ENCODE data around the gene DNM2. TPM values are rescaled to one million over a fixed set of nuclear protein-coding genes. Genes with fewer than 3 reads are reported as not detected.

DNM2 gene
- total and polyA plus RNA-seq, 2 of the 13 experiments (the other 11 are each of a cell fraction or from before 2014, with no cell fraction given), result 41.7 to 59.8 TPM

DNA sequence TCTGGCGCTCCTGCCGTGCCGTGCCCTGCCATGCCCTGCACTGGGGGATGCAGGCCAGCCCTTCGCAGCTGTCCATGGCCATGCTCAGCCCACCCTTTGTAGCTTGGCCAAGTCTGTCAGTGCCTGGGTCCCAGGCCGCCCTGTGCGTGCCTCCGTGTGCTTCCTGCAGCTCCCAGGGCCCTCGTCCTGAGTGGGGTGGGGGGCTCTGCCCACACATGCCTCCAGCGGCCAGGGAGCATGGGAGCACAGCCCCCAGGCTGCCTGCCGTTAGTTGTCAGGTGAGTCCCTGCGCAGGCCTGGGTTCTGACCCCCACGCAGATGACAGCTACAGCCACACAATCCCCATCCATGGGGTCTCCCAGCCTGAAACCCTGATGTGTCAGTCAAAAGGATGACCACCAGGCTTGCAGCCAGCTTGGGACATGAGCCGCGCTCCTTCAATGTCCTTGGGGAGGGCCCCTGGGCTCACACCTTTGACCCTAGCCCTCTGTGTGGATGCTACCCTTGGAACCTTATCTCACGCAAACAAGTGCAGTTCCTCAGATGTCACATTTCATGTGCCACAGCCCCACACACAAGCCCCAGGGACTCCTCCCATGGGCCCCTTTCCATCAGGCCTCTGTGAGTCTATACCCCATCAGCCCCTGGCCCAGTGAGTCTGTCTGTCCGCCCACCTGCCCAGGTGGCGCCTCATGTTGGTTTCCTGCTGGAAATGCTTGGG lies 93.7 kb downstream of the DNM2 start (continued):
- TF ChIP-seq MED8 (CRISPR knock-in tag; IDR thresholded peaks at IDR 0.05; ENCODE audit: insufficient replicate concordance), result no peak
- no peak for TF ChIP-seq GZF1 (CRISPR knock-in tag; IDR thresholded peaks at IDR 0.05)
- TF ChIP-seq HNRNPK (IDR thresholded peaks at IDR 0.05; ENCODE audit: low read depth, low read length, poor library complexity, severe bottlenecking), result no peak
- no peak for TF ChIP-seq CEBPG (CRISPR knock-in tag; IDR thresholded peaks at IDR 0.05)
- no peak for TF ChIP-seq ZNF337 (CRISPR knock-in tag; IDR thresholded peaks at IDR 0.05; ENCODE audit: borderline replicate concordance, low read depth)
- peak; percentile 31 for TF ChIP-seq SALL1 (CRISPR knock-in tag; IDR thresholded peaks at IDR 0.05)
- TF ChIP-seq ZBTB38 (CRISPR knock-in tag; IDR thresholded peaks at IDR 0.05), result no peak
- no peak for TF ChIP-seq ARID3A (IDR thresholded peaks at IDR 0.05; ENCODE audit: low read depth, low read length)
- TF ChIP-seq, protein P1, sequence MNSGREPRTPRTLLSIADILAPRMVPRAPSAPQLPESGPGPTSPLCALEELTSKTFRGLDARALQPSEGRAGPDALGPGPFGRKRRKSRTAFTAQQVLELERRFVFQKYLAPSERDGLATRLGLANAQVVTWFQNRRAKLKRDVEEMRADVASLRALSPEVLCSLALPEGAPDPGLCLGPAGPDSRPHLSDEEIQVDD (CRISPR knock-in tag; IDR thresholded peaks at IDR 0.05; ENCODE audit: borderline replicate concordance), result no peak
- TF ChIP-seq ZNF564 (CRISPR knock-in tag; IDR thresholded peaks at IDR 0.05), result no peak
- no peak for TF ChIP-seq FOXP1 (IDR thresholded peaks at IDR 0.05)
- TF ChIP-seq FOXP1 (CRISPR knock-in tag; IDR thresholded peaks at IDR 0.05), result no peak
- no peak for TF ChIP-seq ZFP82 (CRISPR knock-in tag; IDR thresholded peaks at IDR 0.05; ENCODE audit: borderline replicate concordance)
- TF ChIP-seq POLR2A (IDR thresholded peaks at IDR 0.05; ENCODE audit: insufficient read depth in 1 of 2, low read depth in 2 of 2, low read length in 2 of 2), result no peak
- TF ChIP-seq ZC3H13 (CRISPR knock-in tag; IDR thresholded peaks at IDR 0.05), result no peak
- TF ChIP-seq PCBP2 (optimal IDR thresholded peaks at IDR 0.05; ENCODE audit: low read depth, low read length, poor library complexity, severe bottlenecking), result no peak
- no peak for TF ChIP-seq BRD4 (CRISPR knock-in tag; IDR thresholded peaks at IDR 0.05)
- no peak for TF ChIP-seq ZNF572 (CRISPR knock-in tag; IDR thresholded peaks at IDR 0.05)
- TF ChIP-seq HMGA1 (CRISPR knock-in tag; conservative IDR thresholded peaks at IDR 0.05), result no peak
- no peak for TF ChIP-seq HMG20B (CRISPR knock-in tag; conservative IDR thresholded peaks at IDR 0.05)
- TF ChIP-seq, protein P2, sequence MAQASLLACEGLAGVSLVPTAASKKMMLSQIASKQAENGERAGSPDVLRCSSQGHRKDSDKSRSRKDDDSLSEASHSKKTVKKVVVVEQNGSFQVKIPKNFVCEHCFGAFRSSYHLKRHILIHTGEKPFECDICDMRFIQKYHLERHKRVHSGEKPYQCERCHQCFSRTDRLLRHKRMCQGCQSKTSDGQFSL (CRISPR knock-in tag; IDR thresholded peaks at IDR 0.05), result 0 out of 2 replicates have a peak, but pooled peaks have one; percentile 21
- TF ChIP-seq, protein P3, sequence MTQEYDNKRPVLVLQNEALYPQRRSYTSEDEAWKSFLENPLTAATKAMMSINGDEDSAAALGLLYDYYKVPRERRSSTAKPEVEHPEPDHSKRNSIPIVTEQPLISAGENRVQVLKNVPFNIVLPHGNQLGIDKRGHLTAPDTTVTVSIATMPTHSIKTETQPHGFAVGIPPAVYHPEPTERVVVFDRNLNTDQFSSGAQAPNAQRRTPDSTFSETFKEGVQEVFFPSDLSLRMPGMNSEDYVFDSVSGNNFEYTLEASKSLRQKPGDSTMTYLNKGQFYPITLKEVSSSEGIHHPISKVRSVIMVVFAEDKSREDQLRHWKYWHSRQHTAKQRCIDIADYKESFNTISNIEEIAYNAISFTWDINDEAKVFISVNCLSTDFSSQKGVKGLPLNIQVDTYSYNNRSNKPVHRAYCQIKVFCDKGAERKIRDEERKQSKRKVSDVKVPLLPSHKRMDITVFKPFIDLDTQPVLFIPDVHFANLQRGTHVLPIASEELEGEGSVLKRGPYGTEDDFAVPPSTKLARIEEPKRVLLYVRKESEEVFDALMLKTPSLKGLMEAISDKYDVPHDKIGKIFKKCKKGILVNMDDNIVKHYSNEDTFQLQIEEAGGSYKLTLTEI (CRISPR knock-in tag; conservative IDR thresholded peaks at IDR 0.05), result no peak
- no peak for TF ChIP-seq ZNF563 (CRISPR knock-in tag; IDR thresholded peaks at IDR 0.05)
- no peak for TF ChIP-seq ZMYM3 (CRISPR knock-in tag; IDR thresholded peaks at IDR 0.05)
- TF ChIP-seq SNRNP70 (IDR thresholded peaks at IDR 0.05; ENCODE audit: low read depth, low read length), result no peak

Data from HepG2 (cell line).